IMR-90 (cell line): ENCODE data around the gene CTIF. TPM values are rescaled to one million over a fixed set of nuclear protein-coding genes. Genes with fewer than 3 reads are reported as not detected.
A peak's percentile ranks its signal among the peaks of the same experiment; 100 is the strongest.

ENCODE experiments used
- ATAC-seq: fragments of 200-7000 bp; cut with Tn5 transposase; 2 replicates; pipeline ENCODE4 v1.9.1; 2020; ENCODE audit warnings: low read depth, mild to moderate bottlenecking, moderate library complexity
- BruUV-seq: library from RNA; stranded (reverse); fragments of 400-500 nt; replicated peaks from 2 replicates; lab custom pipeline; 2021; lab: Mats Ljungman, UMichigan
- CTCF ChIA-PET: fragments of 300-600 bp; formaldehyde crosslinking; extraction: SDS; loops from one replicate; lab custom pipeline; 2021; ENCODE audit warnings: antibody characterized with exemption; lab: Yijun Ruan, JAX
- POLR2A ChIA-PET: fragments of 300-600 bp; sonication (Branson Sonifier 250); formaldehyde crosslinking; loops from one replicate; lab custom pipeline; 2022; ENCODE audit warnings: antibody characterized with exemption; ENCODE audit not compliant: unreplicated experiment; lab: Charles Lee
- DNase-seq: peaks from one replicate; pipeline ENCODE4 v3.0.0; 2013
- H2AFZ ChIP-seq: replicated peaks from 2 replicates; pipeline ENCODE3; 2013; ENCODE audit warnings: low read length, mild to moderate bottlenecking; ENCODE audit not compliant: poor library complexity
- H2AK5ac ChIP-seq: 2 replicates; pipeline ENCODE4 v1.6.1; 2013; ENCODE audit warnings: low read depth, low read length, inconsistent platforms
- H2AK9ac ChIP-seq: replicated peaks from 2 replicates; pipeline ENCODE3; 2013; ENCODE audit warnings: mild to moderate bottlenecking, low read depth, low read length, moderate library complexity; ENCODE audit not compliant: poor library complexity
- H2BK120ac ChIP-seq: 2 replicates; pipeline ENCODE4 v1.6.1; 2013; ENCODE audit warnings: low read depth, low read length, inconsistent platforms
- H2BK15ac ChIP-seq: 3 replicates; pipeline ENCODE4 v1.6.1; 2013; ENCODE audit warnings: low read depth, low read length, inconsistent platforms
- H2BK20ac ChIP-seq: 2 replicates; pipeline ENCODE4 v1.6.1; 2013; ENCODE audit warnings: low read depth, mild to moderate bottlenecking, inconsistent platforms, low read length, moderate library complexity
- H2BK5ac ChIP-seq: 2 replicates; pipeline ENCODE4 v1.6.1; 2013; ENCODE audit warnings: mild to moderate bottlenecking, low read depth, low read length, inconsistent platforms; ENCODE audit not compliant: poor library complexity, severe bottlenecking
- H3K14ac ChIP-seq: replicated peaks from 2 replicates; pipeline ENCODE4 v1.6.1; 2013; ENCODE audit warnings: low read depth, low read length, inconsistent platforms
- H3K18ac ChIP-seq: 2 replicates; pipeline ENCODE4 v1.6.1; 2013; ENCODE audit warnings: low read depth, low read length, control low read depth
- H3K23ac ChIP-seq: 2 replicates; pipeline ENCODE4 v1.6.1; 2013; ENCODE audit warnings: low read depth, low read length, inconsistent platforms
- H3K27ac ChIP-seq: 2 replicates; pipeline ENCODE4 v1.5.1; 2013; ENCODE audit warnings: mild to moderate bottlenecking, control low read depth, low read length; ENCODE audit not compliant: insufficient read depth
- H3K27me3 ChIP-seq: 2 replicates; pipeline ENCODE4 v1.6.1; 2013; ENCODE audit warnings: low read length; ENCODE audit not compliant: control insufficient read depth, insufficient read depth
- H3K36me3 ChIP-seq: 2 replicates; pipeline ENCODE4 v1.6.1; 2013; ENCODE audit warnings: low read length, mixed read lengths; ENCODE audit not compliant: control insufficient read depth, insufficient read depth
- H3K4ac ChIP-seq: 2 replicates; pipeline ENCODE4 v1.6.1; 2013; ENCODE audit warnings: low read depth, low read length, inconsistent platforms
- H3K4me1 ChIP-seq: 2 replicates; pipeline ENCODE4 v1.6.1; 2013; ENCODE audit warnings: low read length, mixed read lengths; ENCODE audit not compliant: control insufficient read depth, insufficient read depth
- H3K4me2 ChIP-seq: 2 replicates; pipeline ENCODE4 v1.6.1; 2013; ENCODE audit warnings: low read depth, mild to moderate bottlenecking, control low read depth, low read length, moderate library complexity
- H3K4me3 ChIP-seq: 2 replicates; pipeline ENCODE4 v1.5.1; 2013; ENCODE audit warnings: low read depth, mild to moderate bottlenecking, control low read depth, low read length, moderate library complexity; ENCODE audit not compliant: insufficient read depth
- H3K56ac ChIP-seq: 2 replicates; pipeline ENCODE4 v1.6.1; 2013; ENCODE audit warnings: low read length, inconsistent platforms; ENCODE audit not compliant: insufficient read depth; ENCODE audit errors: extremely low read depth
- H3K79me1 ChIP-seq, 2 experiments: 2 replicates each; pipeline ENCODE4 v1.6.1; 2013; ENCODE audit warnings: low read length in 2 of 2, inconsistent platforms in 1 of 2, low read depth in 1 of 2
- H3K9ac ChIP-seq: 2 replicates; pipeline ENCODE4 v1.6.1; 2013; ENCODE audit warnings: low read depth, low read length, control low read depth
- H3K9me1 ChIP-seq: 2 replicates; pipeline ENCODE4 v1.6.1; 2013; ENCODE audit warnings: low read length, inconsistent platforms; ENCODE audit not compliant: insufficient read depth
- H3K9me3 ChIP-seq: 2 replicates; pipeline ENCODE4 v1.6.1; 2013; ENCODE audit warnings: low read length; ENCODE audit not compliant: control insufficient read depth, insufficient read depth
- H4K20me1 ChIP-seq: 2 replicates; pipeline ENCODE4 v1.6.1; 2013; ENCODE audit warnings: low read length, inconsistent platforms; ENCODE audit not compliant: insufficient read depth
- H4K5ac ChIP-seq: 2 replicates; pipeline ENCODE4 v1.6.1; 2013; ENCODE audit warnings: mild to moderate bottlenecking, low read depth, low read length, control low read depth
- H4K8ac ChIP-seq, 2 experiments: 2 replicates each; pipeline ENCODE4 v1.6.1; 2013; ENCODE audit warnings: low read depth in 2 of 2, low read length in 2 of 2, control low read depth in 1 of 2, inconsistent platforms in 1 of 2
- H4K91ac ChIP-seq: 2 replicates; pipeline ENCODE4 v1.6.1; 2013; ENCODE audit warnings: low read depth, low read length, inconsistent platforms; ENCODE audit not compliant: insufficient read depth
- BHLHE40 ChIP-seq: fragments of 150-350 bp; IDR thresholded peaks from 2 replicates; pipeline ENCODE4 v1.6.1; 2016; ENCODE audit warnings: mild to moderate bottlenecking, low read depth, low read length
- CHD1 ChIP-seq: IDR thresholded peaks from 2 replicates; pipeline ENCODE4 v1.6.1; 2012; ENCODE audit warnings: low read depth, low read length, improper control_type of control experiment
- FOS ChIP-seq: fragments of 150-350 bp; IDR thresholded peaks from 2 replicates; pipeline ENCODE4 v1.6.1; 2016; ENCODE audit warnings: low read depth, low read length
- MAFK ChIP-seq: IDR thresholded peaks from 2 replicates; pipeline ENCODE4 v1.6.1; 2012; ENCODE audit warnings: low read depth, low read length, improper control_type of control experiment
- MAZ ChIP-seq: IDR thresholded peaks from 2 replicates; pipeline ENCODE4 v1.6.1; 2012; ENCODE audit warnings: low read depth, mild to moderate bottlenecking, low read length, improper control_type of control experiment, moderate library complexity, borderline replicate concordance
- MXI1 ChIP-seq: IDR thresholded peaks from 2 replicates; pipeline ENCODE4 v1.6.1; 2012; ENCODE audit warnings: low read depth, mild to moderate bottlenecking, low read length, moderate library complexity, borderline replicate concordance
- NFE2L2 ChIP-seq: fragments of 150-350 bp; IDR thresholded peaks from 2 replicates; pipeline ENCODE4 v1.6.1; 2016; ENCODE audit warnings: low read depth, mild to moderate bottlenecking, low read length
- POLR2A ChIP-seq: IDR thresholded peaks from 2 replicates; pipeline ENCODE4 v1.6.1; 2012; ENCODE audit warnings: mild to moderate bottlenecking, low read depth, low read length
- RAD21 ChIP-seq: IDR thresholded peaks from 2 replicates; pipeline ENCODE4 v1.6.1; 2012; ENCODE audit warnings: low read length, improper control_type of control experiment
- RCOR1 ChIP-seq: IDR thresholded peaks from 2 replicates; pipeline ENCODE4 v1.6.1; 2012; ENCODE audit warnings: mild to moderate bottlenecking, low read length, improper control_type of control experiment; ENCODE audit not compliant: insufficient replicate concordance
- WGBS, 2 experiments: methylation state at CpG; one replicate each; pipeline versions ENCODE4 v1.1.5 to v1.1.7; 2013; ENCODE audit warnings: missing lambda C conversion rate in 2 of 2; ENCODE audit not compliant: insufficient read length in 1 of 2; ENCODE audit errors: extremely low coverage in 2 of 2; 5-methylcytosine and 5-hydroxymethylcytosine counted together
- dilution Hi-C: fragments of 300-500 bp; cut with HindIII; formaldehyde crosslinking; loops from one replicate; pipeline ENCODE4 v1.14.3; 2018; ENCODE audit warnings: low sequenced_read_pairs; ENCODE audit not compliant: unreplicated experiment
- in situ Hi-C: fragments of 300-500 bp; cut with MboI; formaldehyde crosslinking; loops from 3 replicates; pipeline ENCODE4 v1.14.3; 2019; ENCODE audit warnings: low sequenced_read_pairs, inconsistent platforms, mixed read lengths
- intact Hi-C: fragments of 100-400 bp; cut with micrococcal nuclease; formaldehyde crosslinking; loops from 2 replicates; pipeline ENCODE4 v1.10.0; 2022
- polyA plus RNA-seq, 3 experiments: library from polyadenylated mRNA; depleted of rRNA; stranded (reverse); fragments of >200 nt; gene quantifications; 2 replicates each; pipeline ENCODE4 v1.2.3, GENCODE V29; 2012; ENCODE audit warnings: low replicate concordance in 1 of 3
- total RNA-seq: library from RNA; depleted of rRNA; stranded (reverse); fragments of >200 nt; gene quantifications from 2 replicates; pipeline ENCODE4 v1.2.3, GENCODE V29; 2012
- TF ChIP-seq, protein P1 (sequence below): fragments of 150-350 bp; IDR thresholded peaks from 2 replicates; pipeline ENCODE4 v1.6.1; 2016; ENCODE audit warnings: low read depth, mild to moderate bottlenecking, low read length, moderate library complexity, borderline replicate concordance
- TF ChIP-seq, protein P2 (sequence below): fragments of 150-350 bp; IDR thresholded peaks from 2 replicates; pipeline ENCODE4 v1.6.1; 2017; ENCODE audit warnings: mild to moderate bottlenecking, antibody characterized with exemption, low read length, low read depth

CTIF gene
- total and polyA plus RNA-seq, 2 of the 4 experiments (the other 2 are of a cell fraction), result 25.1 to 57.0 TPM

DNA sequence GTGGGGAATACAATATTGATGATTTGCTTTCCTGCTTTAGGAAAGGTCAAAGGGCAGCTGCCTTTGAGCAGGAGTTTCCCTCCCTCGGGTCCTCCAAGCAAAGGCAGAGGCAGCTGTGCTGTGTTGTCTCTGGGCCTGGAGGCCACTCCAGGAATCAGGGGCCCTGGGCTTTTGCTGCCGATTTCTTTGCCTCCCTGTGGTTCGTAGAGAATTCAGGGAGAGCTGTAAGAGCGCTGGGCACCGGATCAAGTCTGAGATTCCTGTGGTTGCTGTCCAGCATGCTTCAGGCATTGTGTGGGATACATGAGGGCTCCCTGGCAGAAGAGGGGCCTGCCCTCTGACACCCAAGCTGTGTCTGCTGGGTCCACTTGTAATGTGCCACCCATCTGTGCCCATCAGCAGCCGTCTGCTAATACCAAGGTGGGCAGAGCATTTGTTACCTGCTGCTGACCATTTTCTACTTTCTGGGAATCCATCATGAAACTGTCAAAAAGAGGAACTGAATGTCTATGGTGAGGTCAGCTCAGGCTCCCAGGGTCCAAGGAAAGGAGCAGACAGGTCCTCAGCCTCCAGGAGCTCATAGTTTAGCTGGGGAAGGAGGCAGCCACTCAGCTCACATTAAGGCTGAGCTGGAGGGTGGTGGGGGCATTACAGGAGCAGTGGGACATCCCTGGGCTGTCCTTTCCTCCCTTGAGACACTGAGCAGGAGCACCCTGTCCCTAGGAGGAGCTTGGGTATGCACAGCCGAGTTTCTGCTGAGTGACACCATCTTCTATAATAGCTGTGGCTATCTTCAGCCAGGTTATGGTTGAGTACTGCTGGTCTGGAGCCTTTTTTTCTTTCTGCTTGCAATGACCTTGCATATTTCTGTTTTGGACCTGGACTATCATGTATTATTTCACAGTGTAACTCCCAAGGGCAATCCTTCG lies 68.5 kb downstream of the CTIF start:
- H3K9ac ChIP-seq, result no peak overlapping the region
- ChIA-PET POLR2A (no interaction called here), CTCF (interaction anchor here (1.0 kb wide), 1 partner anchor 49 kb away, joined by 3 read pairs; no protein-coding TSS in a partner anchor)
- DNase-seq, result peak; percentile 90
- H2BK120ac ChIP-seq, result peak overlapping the region; percentile 25; the same call in 1 of the 2 replicates
- no peak overlapping the region for H3K4me3 ChIP-seq
- peak overlapping the region; percentile 72 for H2AK5ac ChIP-seq
- peaks cover 58 to 95% of the 10 kb centered on the region in 2 experiments for H3K79me1 ChIP-seq
- peaks cover 63% of the 10 kb centered on the region for H3K9me1 ChIP-seq
- no peaks in the 10 kb centered on the region for H3K36me3 ChIP-seq
- H4K91ac ChIP-seq, result no peak overlapping the region
- peak overlapping the region; percentile 30; the same call in 1 of the 2 replicates for H3K14ac ChIP-seq
- no peak overlapping the region for H3K27ac ChIP-seq
- BruUV-seq, result no TSS peak
- dilution Hi-C loops (no loop called here), in situ Hi-C loops (no loop called here), intact Hi-C loops (loop anchor here (1.0 to 10.0 kb wide), 3 partner anchors 57 to 131 kb away; no protein-coding TSS in a partner anchor)
- ATAC-seq, result peak; percentile 95
- no peak overlapping the region for H4K8ac ChIP-seq
- peak overlapping the region; percentile 3 for H2BK5ac ChIP-seq
- no peak overlapping the region for H2BK15ac ChIP-seq
- peaks cover 87% of the 10 kb centered on the region for H4K20me1 ChIP-seq
- peaks cover 17% of the 10 kb centered on the region for H3K4me1 ChIP-seq
- no peak overlapping the region for H3K18ac ChIP-seq
- H3K56ac ChIP-seq, result no peak overlapping the region
- H3K9me3 ChIP-seq, result no peaks in the 10 kb centered on the region
- H3K4me2 ChIP-seq, result 0 out of 2 replicates have a peak overlapping the region, but pooled peaks have one; percentile 7
- no peak overlapping the region for H3K4ac ChIP-seq
- H2AK9ac ChIP-seq, result peak overlapping the region; percentile 45
- H4K5ac ChIP-seq, result no peak overlapping the region
- no peak overlapping the region for H3K23ac ChIP-seq
- H2BK20ac ChIP-seq, result peak overlapping the region; percentile 47; the same call in 1 of the 2 replicates
- H3K27me3 ChIP-seq, result no peaks in the 10 kb centered on the region
- TF ChIP-seq MXI1 (peak; percentile 92), RCOR1 (peak; percentile 63), NFE2L2 (no peak), CHD1 (no peak), BHLHE40 (peak; percentile 47; the same call in 1 of the 2 replicates), RAD21 (peak; percentile 41), FOS (no peak), POLR2A (no peak), MAZ (0 out of 2 replicates have a peak, but pooled peaks have one; percentile 63), MAFK (no peak)
- TF ChIP-seq, protein P1, sequence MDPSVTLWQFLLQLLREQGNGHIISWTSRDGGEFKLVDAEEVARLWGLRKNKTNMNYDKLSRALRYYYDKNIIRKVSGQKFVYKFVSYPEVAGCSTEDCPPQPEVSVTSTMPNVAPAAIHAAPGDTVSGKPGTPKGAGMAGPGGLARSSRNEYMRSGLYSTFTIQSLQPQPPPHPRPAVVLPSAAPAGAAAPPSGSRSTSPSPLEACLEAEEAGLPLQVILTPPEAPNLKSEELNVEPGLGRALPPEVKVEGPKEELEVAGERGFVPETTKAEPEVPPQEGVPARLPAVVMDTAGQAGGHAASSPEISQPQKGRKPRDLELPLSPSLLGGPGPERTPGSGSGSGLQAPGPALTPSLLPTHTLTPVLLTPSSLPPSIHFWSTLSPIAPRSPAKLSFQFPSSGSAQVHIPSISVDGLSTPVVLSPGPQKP, result no peak
- TF ChIP-seq, protein P2, sequence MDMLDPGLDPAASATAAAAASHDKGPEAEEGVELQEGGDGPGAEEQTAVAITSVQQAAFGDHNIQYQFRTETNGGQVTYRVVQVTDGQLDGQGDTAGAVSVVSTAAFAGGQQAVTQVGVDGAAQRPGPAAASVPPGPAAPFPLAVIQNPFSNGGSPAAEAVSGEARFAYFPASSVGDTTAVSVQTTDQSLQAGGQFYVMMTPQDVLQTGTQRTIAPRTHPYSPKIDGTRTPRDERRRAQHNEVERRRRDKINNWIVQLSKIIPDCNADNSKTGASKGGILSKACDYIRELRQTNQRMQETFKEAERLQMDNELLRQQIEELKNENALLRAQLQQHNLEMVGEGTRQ, result no peak
- WGBS, 2 experiments, result no CpG with 5 or more reads among the region's 8 CpGs
- H2AFZ ChIP-seq, result peak overlapping the region; percentile 37
